ENCODE measurements around the gene AGTRAP.

Gene AGTRAP

GRCh38 chr1:11794446-11795237 is 58.7 kb downstream of the AGTRAP start:
- no peak for TF ChIP-seq CTCF (conservative IDR thresholded peaks at IDR 0.05; ENCODE audit: low read depth)
- ChIA-PET POLR2A (ENCODE audit: low non-redundant PET) (no interaction called here), CTCF (no interaction called here)
- no peak for DNase-seq (ENCODE audit: low spot score)
- H3K27ac ChIP-seq = peak overlapping the region; percentile 13; the same call in 1 of the 2 replicates

GRCh38 chr1:11795238-11795890 is 59.4 kb downstream of the AGTRAP start:
- POLR2A ChIA-PET (ENCODE audit: low non-redundant PET) = no interaction called here
- peak overlapping the region; percentile 13; the same call in 1 of the 2 replicates for H3K27ac ChIP-seq
- DNase-seq (ENCODE audit: low spot score) = no peak
- CTCF ChIA-PET = no interaction called here
- TF ChIP-seq CTCF (conservative IDR thresholded peaks at IDR 0.05; ENCODE audit: low read depth) = no peak

DNA sequence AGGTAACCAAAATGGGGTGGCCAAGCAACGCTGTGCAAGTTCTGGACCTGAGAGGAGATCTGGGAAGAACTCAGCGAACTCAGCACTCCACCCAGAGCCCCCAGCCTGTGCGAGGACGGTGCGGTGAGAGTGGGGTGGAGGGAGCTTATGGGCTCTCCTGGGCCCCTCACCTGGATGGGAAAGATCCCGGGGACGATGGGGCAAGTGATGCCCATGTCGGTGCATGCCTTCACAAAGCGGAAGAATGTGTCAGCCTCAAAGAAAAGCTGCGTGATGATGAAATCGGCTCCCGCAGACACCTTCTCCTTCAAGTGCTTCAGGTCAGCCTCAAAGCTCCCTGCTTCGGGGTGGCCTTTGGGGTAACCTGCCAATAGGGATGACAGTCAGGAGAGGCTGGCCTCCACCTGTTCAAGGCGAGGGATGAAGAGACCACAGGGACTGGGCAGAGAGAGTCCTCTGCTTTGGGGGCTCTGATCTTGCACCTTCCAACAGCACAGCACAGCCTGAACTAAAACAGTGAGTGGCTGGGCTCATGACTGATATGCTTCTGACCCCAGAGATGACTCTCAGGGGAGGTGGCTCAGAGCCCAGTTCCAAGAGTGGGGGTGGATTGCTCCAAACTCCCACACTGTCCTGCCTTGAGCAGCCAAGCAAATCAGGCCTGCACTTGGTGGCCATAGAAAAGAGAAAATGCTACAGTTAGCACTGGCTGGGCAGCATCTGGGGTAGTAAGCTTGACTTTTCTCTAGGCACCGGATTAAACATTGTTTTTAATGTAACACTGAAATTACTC is 60.3 kb downstream of the AGTRAP start:
- ChIA-PET CTCF (no interaction called here), POLR2A (ENCODE audit: low non-redundant PET) (no interaction called here)
- TF ChIP-seq CTCF (conservative IDR thresholded peaks at IDR 0.05; ENCODE audit: low read depth) = no peak
- peak overlapping the region; percentile 42 for H3K27ac ChIP-seq
- no peak for DNase-seq (ENCODE audit: low spot score)

DNA sequence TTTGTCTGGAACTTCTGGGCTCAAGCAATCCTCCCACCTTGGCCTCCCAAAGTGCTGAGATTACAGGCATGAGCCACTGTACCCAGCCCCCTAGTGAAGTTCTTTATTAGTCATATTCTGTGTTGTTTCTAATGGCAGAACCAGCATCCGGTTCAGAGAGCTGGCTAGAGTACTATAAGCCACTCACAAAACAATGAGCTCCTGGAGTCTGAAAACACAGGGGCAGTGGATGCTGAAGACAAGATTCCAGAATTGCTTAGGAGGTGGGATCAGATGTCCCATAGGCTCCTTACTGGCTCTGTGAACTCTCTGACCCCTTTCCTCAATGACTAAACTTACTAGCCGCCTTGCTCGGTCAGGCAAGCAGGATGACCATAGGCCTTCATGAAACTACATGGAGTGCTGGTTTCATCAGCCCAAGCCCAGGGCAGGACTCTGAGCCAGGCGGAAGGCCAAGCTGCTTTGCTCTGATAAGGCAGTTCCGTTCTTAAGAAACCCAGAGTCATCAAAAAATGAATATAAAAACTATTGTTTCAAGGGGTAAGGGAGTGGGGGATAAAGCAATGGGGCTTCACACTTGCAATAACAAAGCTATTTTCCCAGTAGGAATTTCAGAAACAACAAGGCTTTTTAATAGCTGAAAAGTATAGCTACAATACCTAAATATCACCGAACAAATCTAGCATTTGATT is 61.7 kb downstream of the AGTRAP start:
- CTCF ChIA-PET = no interaction called here
- DNase-seq (ENCODE audit: low spot score) = no peak
- no peak for TF ChIP-seq CTCF (conservative IDR thresholded peaks at IDR 0.05; ENCODE audit: low read depth)
- H3K27ac ChIP-seq = no peak overlapping the region
- POLR2A ChIA-PET (ENCODE audit: low non-redundant PET) = no interaction called here

DNA sequence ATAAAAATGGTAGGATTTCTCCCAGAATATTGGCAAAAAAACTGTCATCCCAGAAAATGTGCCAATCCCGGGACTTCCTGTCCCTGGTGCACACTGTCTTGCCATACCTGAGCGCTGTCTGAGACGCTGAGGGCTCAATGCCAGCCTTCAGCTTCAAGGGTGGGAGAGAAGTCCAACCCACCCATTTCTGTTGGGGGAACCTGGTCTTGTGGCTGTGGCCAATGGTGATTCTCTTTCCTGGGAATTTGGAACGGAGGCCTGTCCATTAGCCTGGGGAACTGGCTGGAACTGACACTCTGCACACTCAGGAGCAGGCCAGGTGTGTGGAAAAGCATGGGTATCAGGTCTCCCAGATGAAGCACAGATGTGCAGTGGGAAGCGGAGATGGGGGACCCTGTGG is 63.2 kb downstream of the AGTRAP start:
- ChIA-PET POLR2A (ENCODE audit: low non-redundant PET) (no interaction called here), CTCF (no interaction called here)
- DNase-seq (ENCODE audit: low spot score) = no peak
- H3K27ac ChIP-seq = peak overlapping the region; percentile 23; the same call in 1 of the 2 replicates
- no peak for TF ChIP-seq CTCF (conservative IDR thresholded peaks at IDR 0.05; ENCODE audit: low read depth)

DNA sequence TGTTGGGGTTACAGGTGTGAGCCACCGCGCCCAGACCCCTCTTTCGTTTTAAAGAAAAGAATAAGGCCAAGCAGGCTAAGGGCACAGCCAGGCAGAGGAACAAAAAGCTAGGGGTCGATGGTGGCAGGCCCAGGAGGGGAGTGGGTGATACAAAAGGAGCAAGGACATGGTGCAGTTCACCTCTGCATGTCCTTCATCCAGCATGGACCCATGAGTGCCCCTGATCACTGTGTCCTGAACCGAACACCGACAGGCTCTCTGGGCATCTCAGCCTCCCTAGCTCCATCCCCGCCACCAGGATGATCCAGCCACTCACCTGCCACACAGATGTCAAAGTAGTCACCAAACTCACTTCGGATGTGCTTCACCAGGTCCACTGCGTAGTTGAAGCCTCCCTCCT is 64.0 kb downstream of the AGTRAP start:
- H3K27ac ChIP-seq = peak overlapping the region; percentile 5; the same call in 1 of the 2 replicates
- no peak for TF ChIP-seq CTCF (conservative IDR thresholded peaks at IDR 0.05; ENCODE audit: low read depth)
- CTCF ChIA-PET = no interaction called here

More for the DNA sequence above, 64.0 kb downstream of the AGTRAP start:
- POLR2A ChIA-PET (ENCODE audit: low non-redundant PET) = no interaction called here
- DNase-seq (ENCODE audit: low spot score) = no peak

Measured in RWPE1 (cell line).